Activated T-cell treated with anti-CD3 and anti-CD28 coated beads for 4 hours (primary cell): ENCODE measurements around the gene IRF8.
"Not testable (repeated sequence)": the region's sequence is repeated elsewhere in the genome, so short reads cannot be mapped to it uniquely, and the experiment has no call there.

ENCODE experiments used
- DNase-seq: peaks from one replicate; pipeline ENCODE4 v3.0.0-alpha.2; 2020

IRF8 gene, protein sequence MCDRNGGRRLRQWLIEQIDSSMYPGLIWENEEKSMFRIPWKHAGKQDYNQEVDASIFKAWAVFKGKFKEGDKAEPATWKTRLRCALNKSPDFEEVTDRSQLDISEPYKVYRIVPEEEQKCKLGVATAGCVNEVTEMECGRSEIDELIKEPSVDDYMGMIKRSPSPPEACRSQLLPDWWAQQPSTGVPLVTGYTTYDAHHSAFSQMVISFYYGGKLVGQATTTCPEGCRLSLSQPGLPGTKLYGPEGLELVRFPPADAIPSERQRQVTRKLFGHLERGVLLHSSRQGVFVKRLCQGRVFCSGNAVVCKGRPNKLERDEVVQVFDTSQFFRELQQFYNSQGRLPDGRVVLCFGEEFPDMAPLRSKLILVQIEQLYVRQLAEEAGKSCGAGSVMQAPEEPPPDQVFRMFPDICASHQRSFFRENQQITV

DNA sequence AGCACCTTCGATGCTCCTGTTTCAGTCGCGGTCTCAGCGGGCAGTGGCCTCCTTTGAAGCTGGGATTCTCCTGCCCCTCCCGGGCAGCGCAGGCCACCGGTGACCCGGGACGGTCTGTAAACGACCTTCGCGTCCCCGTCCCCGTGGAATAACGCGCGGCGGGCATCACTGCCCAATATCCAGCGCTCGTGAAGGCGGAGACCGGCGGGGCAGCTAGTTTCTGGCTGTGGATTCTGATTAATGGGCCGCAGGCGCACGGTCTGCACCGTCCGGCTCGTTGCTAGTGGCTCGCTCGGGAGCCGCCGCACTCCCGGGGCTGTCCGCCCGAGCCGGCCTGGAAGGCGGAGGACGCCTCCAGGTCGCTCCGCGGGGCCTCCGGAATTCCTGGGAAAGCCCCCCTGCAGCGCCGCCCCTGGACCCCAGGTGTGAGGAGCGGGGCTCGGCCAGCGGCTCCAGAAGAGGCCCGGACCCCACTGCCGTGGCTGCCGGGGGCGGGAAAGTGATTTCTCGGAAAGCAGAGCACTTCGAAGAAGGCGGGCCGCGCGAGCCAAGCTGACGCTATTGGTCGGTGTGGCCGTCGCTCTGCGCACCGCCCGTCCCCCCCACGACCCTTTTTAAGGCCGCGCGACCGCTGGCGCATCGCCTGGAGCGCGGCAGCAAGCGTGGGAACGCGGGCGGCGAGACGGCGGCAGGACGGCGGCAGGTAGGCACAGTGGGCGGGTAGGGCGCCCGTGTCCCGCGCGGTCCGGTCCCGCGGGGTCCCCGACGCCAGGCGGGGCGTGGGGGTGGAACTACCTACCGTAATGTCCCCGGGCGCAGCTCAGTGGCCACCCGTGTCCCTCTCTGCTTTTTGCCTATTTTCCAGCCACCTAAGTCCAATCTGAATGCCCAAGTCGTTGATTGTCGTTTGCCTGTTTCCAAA, at the start of gene IRF8:
Gene IRF8 (plus strand): TSS at position 642 of the 922 bp plus-strand sequence. CDS start 3,854 bp downstream, outside the sequence.
- DNase-seq, result peak; percentile 80

DNA sequence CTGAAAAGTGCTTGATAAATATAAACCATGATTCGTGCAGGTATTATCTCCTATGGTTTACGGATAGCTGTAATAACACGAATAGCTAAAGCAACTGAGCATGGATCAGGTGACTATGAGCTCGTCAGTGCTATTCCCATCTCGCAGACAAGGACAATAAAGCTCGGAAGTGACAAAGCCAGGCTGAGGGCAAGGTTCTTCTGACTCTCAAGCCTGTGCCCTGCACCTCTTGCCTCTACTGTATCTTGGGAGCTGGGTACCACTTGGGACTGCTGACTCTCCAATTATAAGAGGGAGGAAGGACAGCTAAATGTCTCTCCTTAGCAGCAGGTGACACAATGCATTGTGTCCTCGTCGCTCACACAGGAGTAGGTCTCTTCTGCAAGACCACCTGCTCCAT, 49.6 kb upstream of the IRF8 start:
- DNase-seq, result no peak

DNA sequence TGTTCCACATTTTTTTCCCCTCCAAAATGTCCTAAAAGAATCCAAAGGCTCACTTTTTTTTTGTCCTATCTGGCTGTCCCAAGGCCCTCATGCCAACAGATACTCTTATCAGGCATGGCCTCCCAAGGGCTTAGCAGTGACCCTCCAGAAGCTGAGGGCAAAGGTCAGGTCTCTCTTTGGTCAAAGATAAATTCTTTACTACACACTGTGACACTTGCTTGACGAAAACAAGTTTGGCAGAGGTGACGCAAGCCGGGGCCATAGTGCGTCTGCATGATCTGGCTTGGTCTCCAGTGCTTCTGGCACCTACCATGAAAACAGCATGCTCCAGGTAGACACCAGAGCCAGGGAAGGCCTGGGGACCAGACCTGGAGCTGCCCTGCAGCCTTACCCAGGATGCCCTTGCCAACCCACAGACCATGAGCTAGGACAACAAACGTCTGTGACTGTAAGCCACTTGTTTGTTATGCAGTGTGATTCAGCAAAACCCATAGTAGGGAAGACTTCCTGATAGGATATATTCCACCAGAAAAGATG, 48.5 kb upstream of the IRF8 start:
- DNase-seq, result no peak

DNA sequence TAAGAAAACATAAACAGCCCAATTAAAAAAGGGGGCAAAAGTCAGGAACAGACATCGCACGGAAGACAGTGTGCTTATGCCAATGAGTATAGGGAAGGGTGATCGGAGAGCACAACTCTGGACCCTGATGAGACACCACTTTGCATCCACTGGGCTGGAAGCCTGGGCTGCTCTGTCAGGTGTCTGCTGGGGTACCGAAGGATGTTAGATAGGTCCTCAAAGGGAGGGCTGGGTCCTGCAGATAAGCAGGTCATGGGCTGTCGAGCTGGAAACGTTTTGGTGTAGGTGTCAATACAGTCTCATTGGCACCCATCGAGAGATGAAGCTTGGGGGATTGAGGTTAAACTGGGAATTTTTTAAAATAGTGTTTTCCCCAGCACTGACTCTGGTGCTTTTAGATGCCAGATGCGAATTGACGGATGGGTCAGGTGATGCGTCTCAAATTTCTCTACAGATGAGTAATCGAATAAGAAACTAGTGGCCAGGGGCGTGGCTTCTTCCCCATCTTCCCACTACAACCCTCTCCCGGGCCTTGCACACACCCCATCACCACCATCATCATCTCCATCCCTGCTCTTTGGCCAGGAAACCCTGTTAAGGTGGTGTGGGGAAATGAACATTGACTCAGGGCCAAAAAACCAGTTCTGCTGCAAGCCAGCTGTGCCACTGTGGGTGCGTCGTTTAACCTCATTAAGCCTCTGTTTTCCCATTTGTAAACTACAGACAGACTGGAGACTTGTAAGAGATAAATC, 47.8 kb upstream of the IRF8 start:
- no peak for DNase-seq

DNA sequence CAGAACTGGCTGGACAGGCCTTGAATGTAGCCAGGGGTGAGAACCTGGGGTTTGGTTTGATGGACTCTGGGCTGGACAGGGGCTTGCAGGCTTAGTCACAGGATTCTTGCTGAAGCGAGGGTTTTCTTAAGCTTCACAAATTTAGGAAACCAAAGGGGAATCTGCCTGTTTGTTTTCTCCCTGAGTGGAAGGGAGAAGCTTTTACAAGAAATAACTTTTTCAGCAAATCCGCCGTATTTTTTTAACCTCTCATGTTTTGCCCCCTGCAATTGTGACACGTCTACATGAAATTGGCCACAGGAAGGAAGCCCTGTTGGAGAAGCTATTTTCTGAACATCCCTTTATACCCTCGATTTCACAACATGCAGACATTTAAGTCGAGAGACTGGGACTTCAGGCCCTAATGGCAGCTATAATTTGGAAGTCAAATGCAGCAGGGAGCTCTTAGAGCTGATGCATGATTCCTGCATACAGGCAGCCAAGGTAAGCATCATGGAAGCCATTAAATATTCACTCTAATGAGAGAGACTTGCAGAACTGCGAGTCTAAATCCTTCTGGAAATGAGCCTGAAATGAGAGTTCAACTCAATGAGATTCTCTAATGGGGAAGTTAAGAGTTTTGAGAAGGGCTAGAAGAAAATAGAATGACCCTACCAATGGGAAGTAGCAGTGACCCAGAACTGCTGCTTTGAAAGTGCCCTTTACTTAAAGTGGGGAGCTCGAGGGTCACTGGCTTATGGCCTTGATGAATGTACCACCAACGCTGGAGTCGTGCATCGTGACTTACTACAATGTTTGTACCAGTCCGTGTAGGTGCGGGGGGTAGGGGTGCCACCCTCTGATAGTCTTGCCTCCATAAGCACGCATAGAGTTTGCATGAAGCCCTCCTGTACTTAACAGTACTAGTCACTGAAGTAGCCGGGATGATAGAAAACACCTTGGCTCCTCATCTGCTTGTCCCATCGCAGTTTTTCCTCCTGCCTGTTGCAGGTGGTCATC, 45.1 kb upstream of the IRF8 start:
- no peak for DNase-seq

DNA sequence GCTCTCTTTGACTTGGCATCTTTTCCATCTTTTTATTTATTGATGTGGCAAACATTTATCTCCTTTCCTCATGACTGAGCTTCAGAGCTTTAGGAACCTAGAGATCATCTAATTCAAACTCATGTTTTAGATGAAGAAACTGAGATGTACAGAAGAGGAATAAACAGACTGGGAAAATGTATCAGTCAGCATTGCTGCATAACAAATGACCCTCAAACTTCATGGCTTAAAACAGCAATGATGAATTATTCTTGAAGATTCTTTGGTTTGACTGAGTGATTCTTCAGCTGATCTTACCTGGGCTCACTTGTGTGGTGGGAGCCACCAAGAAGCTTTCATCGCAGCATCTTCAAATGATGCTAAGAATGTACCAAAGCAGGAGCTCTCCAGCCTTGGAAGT, 44.0 kb upstream of the IRF8 start:
- no peak for DNase-seq

DNA sequence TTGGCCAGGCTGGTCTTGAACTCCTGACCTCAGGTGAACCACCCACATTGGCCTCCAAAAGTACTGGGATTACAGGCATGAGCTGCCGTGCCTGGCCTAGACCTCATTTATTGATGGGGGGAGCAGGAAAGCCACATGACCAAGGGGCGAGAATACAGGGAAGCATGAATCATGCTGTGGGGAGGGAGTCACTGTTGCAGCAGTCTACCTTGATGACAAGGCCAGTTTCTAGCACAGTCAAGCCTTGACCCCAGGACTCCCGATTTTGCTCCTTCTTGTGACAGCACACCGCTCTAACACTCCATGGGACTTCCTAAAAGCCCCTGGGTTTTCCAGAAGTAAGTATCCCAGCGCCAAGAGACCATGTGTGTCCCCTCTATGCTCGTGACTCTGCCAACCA, 42.9 kb upstream of the IRF8 start:
- no peak for DNase-seq

DNA sequence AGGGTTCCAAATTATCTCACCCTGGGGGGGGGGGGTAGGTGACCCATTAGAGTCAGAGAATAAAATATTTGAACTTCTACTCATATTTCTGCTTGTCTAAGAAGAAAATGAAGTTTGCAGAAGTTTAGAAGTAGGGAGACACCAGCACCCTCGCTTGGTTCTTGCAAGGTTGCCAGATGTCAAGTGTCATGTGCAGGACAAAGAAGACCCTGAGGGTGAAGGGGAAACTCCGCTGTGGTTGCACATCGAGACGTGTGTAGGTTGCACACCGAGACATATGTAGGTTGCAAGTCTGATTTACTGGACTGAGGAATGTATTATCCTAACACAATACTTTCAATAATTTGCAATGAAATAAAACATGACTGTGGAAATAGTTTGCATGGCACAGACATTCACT, 42.4 kb upstream of the IRF8 start:
- DNase-seq, result no peak

DNA sequence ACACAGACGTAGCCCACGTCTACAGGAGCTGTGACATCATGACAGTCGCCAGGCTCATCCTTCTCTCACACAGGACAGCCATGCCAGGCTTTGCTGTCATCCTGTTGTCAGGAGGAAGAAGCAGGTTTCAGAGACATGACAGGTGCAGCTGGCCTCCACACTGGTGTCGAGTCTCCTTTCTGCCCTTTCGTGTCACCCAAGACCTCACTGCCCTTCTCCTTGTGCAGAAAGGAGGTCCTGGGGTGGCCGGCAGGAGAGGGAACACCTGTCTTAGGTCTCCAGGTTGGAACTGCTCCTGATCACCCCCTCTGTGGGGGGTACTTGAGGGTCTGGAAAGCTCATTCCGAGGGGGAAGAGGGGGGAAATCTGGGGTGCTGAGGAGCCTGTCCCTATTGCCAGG, 41.6 kb upstream of the IRF8 start:
- no peak for DNase-seq

DNA sequence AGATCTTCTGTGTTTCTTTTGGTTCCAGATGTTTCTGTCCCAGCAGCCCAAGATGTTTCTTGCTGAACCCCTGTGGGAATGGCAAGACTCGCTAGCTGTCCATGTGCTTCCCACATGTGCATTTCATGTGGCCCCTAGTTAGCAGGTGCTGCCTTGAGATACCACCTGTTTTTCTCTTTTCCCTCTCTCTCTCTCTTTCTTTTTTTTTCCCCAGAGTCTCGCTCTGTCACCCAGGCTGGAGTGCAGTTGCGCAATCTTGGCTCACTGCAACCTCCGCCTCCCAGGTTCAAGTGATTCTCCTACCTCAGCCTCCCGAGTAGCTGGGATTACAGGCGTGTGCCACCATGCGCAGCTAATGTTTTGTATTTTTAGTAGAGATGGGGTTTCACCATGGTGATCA, 40.4 kb upstream of the IRF8 start:
- DNase-seq, result not testable (repeated sequence)

DNA sequence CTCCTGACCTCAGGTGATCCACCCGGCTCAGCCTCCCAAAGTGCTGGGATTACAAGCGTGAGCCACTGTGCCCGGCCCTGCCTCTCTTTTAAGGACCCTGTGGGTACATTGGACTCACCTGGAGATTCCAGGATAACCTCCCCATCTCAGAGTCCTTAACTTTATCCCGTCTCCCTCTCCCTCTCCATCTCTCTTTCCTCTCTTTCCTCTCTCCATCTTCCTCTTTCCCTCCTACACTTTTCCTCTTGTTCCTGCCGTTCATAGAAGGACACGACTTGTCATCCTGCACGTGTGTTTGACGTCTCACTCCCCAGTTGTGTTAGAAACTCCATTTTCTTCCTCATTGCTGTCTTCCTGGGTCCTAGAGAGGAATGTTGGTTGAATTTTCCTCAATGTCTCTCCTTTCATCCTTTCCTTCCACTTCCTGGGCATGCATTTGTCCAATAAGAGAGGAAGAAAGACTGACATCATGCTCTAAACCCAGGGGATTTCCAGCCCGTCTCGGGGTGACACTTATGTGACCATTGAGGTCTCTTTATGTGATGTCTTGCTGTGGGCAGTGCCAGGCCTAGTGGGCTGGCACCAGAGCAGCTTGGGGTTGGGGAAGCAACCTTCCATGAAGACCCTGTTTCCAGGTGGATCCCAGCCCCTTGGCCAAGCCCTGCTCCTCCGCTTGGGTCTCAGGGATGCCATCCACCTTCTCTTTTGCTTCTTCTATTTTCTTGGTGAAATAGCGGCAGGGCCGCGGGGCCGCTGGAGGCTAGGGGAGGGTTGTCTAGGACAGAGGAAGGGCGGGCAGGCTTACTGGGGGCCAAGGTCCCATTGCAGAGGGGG, 39.8 kb upstream of the IRF8 start:
- no peak for DNase-seq

DNA sequence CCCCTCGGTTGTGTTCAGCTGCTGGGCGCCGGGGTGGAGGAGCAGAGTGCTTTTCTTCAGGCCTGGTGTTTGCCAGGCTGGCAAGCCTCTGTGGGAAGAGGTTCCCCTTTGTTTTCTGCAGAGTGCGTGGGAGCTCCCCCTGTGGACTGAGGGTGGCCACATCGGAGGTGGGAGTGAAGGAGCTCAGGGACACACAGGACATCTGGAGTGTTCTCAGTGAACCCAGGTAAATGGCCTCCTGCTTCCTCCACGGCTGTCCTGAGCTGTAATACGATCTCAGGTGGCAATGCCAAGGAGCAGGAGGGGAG, 39.2 kb upstream of the IRF8 start:
- DNase-seq, result no peak

DNA sequence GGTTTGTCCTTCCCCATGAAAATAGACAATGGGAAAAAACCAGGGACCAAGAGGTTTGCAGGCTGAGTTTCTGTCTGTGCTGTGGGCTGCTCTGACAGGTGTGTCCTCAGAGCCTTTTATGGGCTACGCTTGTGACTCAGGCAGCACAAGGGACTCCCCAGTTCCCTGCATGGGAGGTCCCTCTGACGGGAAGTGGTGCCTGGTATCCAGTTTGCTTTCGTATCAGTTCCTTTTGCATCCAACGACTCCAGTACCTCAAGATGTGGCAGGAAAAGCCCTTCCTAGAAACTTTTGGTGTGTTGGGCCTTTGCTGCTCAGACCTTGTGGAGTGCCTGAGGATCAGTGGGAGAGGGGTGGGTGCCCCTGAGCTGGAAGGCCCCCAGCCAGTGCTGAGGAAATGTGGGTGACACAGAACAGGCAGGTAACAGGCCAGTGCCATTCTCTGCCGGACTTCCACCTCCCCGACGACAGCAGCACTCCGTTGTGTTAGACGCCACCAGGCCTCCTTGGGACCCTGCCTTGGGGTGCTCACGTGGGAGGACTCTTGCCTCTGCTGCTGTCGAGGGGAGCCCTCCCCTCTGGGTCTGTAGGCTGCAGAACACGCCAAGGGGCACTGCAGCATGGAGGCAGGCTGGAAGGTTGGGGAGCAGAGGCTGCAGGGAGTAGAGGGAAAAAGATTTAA, 38.4 kb upstream of the IRF8 start:
- DNase-seq, result no peak

DNA sequence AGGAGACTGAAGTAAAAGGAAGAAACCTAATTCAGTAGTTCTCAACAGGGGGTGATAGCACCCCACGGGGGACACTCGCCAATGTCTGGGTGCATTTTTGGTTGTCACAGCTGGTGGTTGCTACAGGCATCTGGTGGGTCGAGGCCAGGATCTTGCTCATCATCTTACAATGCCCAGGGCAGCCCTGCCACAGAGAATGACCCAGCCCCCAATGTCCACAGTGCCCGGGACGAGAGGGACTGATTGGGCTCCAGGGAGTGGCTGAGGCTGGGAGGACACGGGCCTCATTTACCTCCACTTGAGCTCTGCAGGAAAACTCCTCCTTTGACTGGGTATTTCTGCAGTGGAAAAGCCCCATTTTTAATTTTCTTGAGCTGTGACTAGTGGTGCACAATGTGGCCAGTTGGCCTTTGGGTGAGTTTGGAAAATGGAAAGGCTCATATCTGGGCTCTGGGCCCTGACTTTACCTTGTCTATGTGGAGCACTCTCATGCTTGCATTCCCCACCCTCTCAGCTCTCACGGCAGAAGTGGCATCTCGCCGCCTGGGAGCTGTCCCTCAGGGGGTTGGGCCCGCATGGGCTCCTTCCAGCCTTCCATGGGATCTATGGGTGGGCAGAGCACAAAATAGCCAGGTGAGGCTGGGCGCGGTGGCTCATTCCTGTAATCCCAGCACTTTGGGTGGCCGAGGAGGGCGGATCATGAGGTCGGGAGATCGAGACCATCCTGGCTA, 37.7 kb upstream of the IRF8 start:
- DNase-seq, result no peak

DNA sequence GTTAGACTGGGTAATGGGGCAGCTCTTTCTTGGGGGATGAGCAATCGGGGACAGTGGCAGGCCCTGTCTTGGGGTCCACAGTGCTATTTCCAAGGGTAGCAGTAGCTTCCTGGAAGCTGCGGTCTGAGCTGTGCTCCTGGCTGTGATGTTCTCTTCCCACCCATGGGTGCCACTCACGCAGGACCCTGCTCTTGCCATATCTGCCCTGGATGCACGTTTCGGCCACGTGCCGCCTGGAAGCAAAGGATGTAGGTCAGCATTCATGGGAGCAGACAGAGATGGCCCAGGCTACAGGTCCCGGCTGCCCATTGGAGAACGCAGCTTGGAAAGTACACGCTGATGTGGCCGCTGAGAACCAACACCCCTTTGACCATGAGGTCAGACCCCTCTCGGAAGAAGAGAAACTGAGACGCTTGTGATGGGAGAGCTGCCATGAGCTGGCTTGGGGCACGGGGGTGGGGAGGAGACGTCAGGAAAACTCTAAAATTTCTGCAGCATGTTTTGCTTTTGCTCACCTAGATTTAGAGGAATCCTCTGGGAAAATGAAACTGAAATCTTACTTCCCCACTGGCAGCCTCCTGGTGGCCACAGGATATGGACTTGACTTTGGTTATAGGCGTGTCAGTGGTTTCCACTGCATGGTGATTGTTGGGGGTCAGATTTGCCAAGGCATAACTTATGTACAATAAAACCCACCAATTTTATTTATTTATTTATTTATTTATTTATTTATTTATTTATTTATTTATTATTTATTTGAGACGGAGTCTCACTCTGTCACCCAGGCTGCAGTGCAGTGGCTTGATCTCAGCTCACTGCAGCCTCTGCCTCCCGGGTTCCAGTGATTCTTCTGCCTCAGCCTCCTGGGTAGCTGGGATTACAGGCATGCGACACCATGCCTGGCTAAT, 36.2 kb upstream of the IRF8 start:
- DNase-seq, result no peak

DNA sequence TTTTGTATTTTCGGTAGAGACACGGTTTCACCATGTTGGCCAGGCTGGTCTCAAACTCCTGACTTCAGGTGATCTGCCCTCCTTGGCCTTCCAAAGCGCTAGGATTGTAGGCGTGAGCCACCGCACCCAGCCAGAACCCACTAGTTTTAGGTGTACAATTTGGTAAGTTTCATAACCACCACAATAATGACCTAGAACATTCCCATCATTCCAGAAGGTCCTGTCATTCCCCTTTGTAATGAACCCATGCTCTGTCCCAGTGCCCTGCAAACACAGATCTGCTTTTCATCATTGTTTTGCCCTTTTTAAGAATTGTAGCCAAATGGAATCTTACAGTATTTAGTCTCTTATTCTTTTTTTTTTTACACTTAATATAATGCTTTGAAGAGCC, 35.6 kb upstream of the IRF8 start:
- DNase-seq, result no peak

DNA sequence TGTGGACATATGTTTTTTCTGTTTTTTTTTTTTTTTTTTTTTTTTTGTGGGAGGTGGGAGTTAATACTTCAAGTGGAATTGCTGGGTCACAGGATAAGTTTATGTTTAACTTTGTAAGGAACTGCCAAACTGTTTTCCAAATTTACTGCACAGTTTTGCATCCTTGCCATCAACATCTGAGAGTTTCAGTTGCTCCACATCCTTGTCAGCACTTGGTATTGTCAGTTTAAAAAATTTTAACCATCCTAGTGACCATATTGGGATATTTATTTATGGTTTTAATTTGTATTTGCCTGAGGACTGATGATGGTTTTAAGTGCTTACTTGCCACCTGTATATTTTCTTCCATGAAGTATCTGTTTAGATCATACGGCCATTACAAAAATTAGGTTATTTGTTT, 34.0 kb upstream of the IRF8 start:
- DNase-seq, result no peak

DNA sequence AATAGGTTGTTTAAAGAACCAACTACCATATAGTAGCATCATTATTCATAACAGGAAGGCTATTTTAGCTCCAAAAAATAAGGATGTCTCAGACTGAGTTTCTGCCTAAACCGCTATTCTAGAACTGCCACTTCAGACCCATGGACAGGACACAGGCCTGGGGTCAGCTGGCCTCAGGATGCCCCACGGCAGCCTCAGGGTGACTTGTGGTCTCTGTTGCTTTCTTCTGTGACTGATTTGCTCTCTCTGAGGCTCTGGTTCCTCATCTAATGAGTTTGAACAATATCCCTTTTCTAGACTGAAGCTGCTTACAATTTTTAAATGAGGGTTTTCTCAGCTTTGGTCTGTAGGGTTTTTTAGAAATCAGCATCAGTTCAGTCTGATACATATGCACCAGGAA, 31.8 kb upstream of the IRF8 start:
- no peak for DNase-seq

DNA sequence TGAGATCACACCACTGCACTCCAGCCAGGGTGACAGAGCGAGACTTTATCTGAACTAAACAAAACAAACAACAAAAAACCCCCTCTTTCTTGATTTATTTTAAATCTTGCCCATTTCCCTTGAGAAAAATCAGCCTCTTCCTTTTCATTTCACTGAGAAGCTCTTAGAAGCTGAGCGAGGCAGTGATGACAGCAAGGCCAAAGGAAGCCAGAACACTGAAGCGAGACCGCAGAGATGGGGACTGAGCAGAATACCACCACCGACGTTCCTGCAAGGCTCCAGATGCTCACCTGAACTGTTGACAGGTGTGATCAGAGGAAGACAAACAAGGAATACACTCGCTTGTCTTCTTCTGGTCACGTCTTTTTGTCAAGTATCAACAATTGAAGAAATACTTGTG, 30.5 kb upstream of the IRF8 start:
- no peak for DNase-seq
